Sigmoid colon (tissue), 7 donors: ENCODE data around the gene YLPM1. TPM values are rescaled to one million over a fixed set of nuclear protein-coding genes. Genes with fewer than 3 reads are reported as not detected.

Source experiments
- DNase-seq: peaks from one replicate; pipeline ENCODE4 v3.0.0-alpha.2; 2019
- H3K27ac ChIP-seq, 4 donors: fragments of 200-600 bp; sonication (generic); one replicate each; pipeline ENCODE4 v1.5.1; 2016 to 2019; ENCODE audit warnings: mild to moderate bottlenecking in 1 of 4
- H3K27me3 ChIP-seq, 3 donors: fragments of 200-600 bp; sonication (generic); one replicate each; pipeline ENCODE4 v1.5.1; 2019; ENCODE audit warnings: mild to moderate bottlenecking in 1 of 3
- H3K36me3 ChIP-seq, 4 donors: fragments of 200-600 bp; sonication (generic); one replicate each; pipeline ENCODE4 v1.5.1; 2016 to 2019
- H3K4me1 ChIP-seq, 4 donors: fragments of 200-600 bp; sonication (generic); one replicate each; pipeline ENCODE4 v1.5.1; 2017 to 2019
- H3K4me3 ChIP-seq, 4 donors: fragments of 200-600 bp; sonication (generic); one replicate each; pipeline ENCODE4 v1.5.1; 2017 to 2019; ENCODE audit warnings: mild to moderate bottlenecking in 2 of 4, moderate library complexity in 1 of 4
- H3K9me3 ChIP-seq, 4 donors: fragments of 200-600 bp in 3 of 4; sonication (generic) in 3 of 4; one replicate each; pipeline versions ENCODE4 v1.5.1 to v1.6.1; 2013 to 2019
- EP300 ChIP-seq, 4 donors: sonication (generic); formaldehyde crosslinking; IDR thresholded peaks; one replicate each; pipeline ENCODE4 v1.6.1; 2017; ENCODE audit warnings: antibody characterized with exemption in 4 of 4
- POLR2A ChIP-seq, 2 donors: fragments of 450-650 bp; IDR thresholded peaks; one replicate each; pipeline ENCODE4 v1.6.1; 2016; ENCODE audit warnings: antibody characterized with exemption in 2 of 2, mild to moderate bottlenecking in 2 of 2, moderate library complexity in 2 of 2
- POLR2AphosphoS5 ChIP-seq, 4 donors: sonication (generic); formaldehyde crosslinking; IDR thresholded peaks; one replicate each; pipeline ENCODE4 v1.6.1; 2017; ENCODE audit warnings: antibody characterized with exemption in 4 of 4
- WGBS, 2 donors: extraction: QIAGEN DNeasy Blood & Tissue Kit; methylation state at CpG; one replicate each; pipeline ENCODE4 v1.1.7; 2013; 5-methylcytosine and 5-hydroxymethylcytosine counted together
- intact Hi-C: fragments of 100-400 bp; cut with DNase I; formaldehyde crosslinking; loops from one replicate; pipeline ENCODE4 v1.15.1; 2023
- polyA plus RNA-seq, 3 donors: library from polyadenylated mRNA; stranded (reverse); fragments of 200-250 nt; gene quantifications; one replicate each; pipeline ENCODE4 v1.2.3, GENCODE V29; 2013
- total RNA-seq, 4 donors: library from RNA; depleted of rRNA; stranded (reverse); fragments of >200 nt; gene quantifications; one replicate each; pipeline ENCODE4 v1.1.0, GENCODE V29; 2016
- TF ChIP-seq, protein P1 (sequence below), 4 experiments: fragments of 450-650 bp in 3 of 4; fragments of 200-600 bp in 1 of 4; IDR thresholded peaks; one replicate each; pipeline ENCODE4 v1.5.1; 2016 to 2019; ENCODE audit warnings: antibody characterized with exemption in 4 of 4, mild to moderate bottlenecking in 3 of 4, moderate library complexity in 2 of 4
- donor health status: healthy with polysubstance abuse.
- donor health status: Bipolar disorder and iron deficiency.
- donor health status: healthy.

The YLPM1 gene
- total and polyA plus RNA-seq, 7 donors = 7.2 to 58.7 (median 40.3) TPM

DNA sequence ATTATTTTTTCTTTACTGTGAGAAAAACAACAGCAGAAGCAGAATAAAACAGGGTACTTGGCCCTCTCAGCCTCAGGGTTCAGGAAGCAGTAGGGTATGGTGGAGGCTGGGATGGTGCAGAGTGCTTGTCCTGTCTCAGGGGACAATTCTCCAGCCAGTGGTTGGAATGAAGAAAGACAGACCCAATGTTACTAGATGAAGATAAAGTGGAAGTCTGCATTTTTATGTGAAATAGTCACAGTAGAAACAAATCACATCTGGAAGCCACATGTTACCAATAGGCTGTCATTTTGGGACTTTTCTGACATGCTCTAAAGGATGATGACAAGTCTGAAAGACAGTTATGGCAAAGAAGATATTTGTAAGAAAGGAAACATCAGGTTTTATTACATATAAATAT, 80.5 kb downstream of the YLPM1 start:
- no peak for DNase-seq
- TF ChIP-seq EP300 (IDR thresholded peaks at IDR 0.05) (no peak), POLR2A (IDR thresholded peaks at IDR 0.05) (no peak), POLR2AphosphoS5 (IDR thresholded peaks at IDR 0.05) (peak in 1 of 4 donors; percentile 30)
- TF ChIP-seq, protein P1, sequence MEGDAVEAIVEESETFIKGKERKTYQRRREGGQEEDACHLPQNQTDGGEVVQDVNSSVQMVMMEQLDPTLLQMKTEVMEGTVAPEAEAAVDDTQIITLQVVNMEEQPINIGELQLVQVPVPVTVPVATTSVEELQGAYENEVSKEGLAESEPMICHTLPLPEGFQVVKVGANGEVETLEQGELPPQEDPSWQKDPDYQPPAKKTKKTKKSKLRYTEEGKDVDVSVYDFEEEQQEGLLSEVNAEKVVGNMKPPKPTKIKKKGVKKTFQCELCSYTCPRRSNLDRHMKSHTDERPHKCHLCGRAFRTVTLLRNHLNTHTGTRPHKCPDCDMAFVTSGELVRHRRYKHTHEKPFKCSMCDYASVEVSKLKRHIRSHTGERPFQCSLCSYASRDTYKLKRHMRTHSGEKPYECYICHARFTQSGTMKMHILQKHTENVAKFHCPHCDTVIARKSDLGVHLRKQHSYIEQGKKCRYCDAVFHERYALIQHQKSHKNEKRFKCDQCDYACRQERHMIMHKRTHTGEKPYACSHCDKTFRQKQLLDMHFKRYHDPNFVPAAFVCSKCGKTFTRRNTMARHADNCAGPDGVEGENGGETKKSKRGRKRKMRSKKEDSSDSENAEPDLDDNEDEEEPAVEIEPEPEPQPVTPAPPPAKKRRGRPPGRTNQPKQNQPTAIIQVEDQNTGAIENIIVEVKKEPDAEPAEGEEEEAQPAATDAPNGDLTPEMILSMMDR (IDR thresholded peaks at IDR 0.05) = no peak
- H3K36me3 ChIP-seq = peaks cover 0 to 10% (median 2%) of the 10 kb centered on the region in 4 donors
- intact Hi-C loops = no loop called here
- no peak overlapping the region for H3K27ac ChIP-seq
- H3K27me3 ChIP-seq = no peaks in the 10 kb centered on the region
- H3K4me1 ChIP-seq = no peaks in the 10 kb centered on the region
- H3K4me3 ChIP-seq = no peak overlapping the region
- H3K9me3 ChIP-seq = no peaks in the 10 kb centered on the region

DNA sequence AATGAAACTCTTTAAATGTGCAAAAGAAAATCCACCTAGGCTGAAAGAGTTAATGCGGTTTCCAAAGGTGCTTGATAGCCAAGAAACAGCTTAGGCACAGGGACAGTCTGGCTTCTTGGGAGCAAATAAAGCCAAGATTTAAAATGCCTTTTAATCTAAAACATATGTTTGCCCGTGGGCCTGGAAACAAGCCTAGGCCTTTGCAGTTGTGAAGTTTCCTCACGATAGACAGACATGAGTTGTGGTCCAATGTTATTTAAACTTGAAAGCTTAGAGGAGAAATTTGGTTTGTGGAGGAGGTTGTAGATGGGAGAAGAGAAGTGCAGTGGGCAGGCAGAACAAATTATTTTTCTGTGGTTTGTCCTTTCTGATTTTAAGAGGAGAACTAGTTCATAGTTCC, 83.1 kb downstream of the YLPM1 start:
- DNase-seq = no peak
- Histone ChIP-seq H3K27ac (no peak overlapping the region), H3K9me3 (no peaks in the 10 kb centered on the region), H3K4me3 (no peak overlapping the region), H3K27me3 (no peaks in the 10 kb centered on the region), H3K4me1 (no peaks in the 10 kb centered on the region), H3K36me3 (peaks cover 0 to 3% (median 0%) of the 10 kb centered on the region in 4 donors)
- intact Hi-C loops = no loop called here
- WGBS, 2 donors = 76 to 78% methylated on average over 3 of the region's 3 CpGs
- TF ChIP-seq POLR2AphosphoS5 (IDR thresholded peaks at IDR 0.05) (no peak), EP300 (IDR thresholded peaks at IDR 0.05) (no peak), POLR2A (IDR thresholded peaks at IDR 0.05) (no peak)
- TF ChIP-seq, protein P1 (IDR thresholded peaks at IDR 0.05) = no peak

DNA sequence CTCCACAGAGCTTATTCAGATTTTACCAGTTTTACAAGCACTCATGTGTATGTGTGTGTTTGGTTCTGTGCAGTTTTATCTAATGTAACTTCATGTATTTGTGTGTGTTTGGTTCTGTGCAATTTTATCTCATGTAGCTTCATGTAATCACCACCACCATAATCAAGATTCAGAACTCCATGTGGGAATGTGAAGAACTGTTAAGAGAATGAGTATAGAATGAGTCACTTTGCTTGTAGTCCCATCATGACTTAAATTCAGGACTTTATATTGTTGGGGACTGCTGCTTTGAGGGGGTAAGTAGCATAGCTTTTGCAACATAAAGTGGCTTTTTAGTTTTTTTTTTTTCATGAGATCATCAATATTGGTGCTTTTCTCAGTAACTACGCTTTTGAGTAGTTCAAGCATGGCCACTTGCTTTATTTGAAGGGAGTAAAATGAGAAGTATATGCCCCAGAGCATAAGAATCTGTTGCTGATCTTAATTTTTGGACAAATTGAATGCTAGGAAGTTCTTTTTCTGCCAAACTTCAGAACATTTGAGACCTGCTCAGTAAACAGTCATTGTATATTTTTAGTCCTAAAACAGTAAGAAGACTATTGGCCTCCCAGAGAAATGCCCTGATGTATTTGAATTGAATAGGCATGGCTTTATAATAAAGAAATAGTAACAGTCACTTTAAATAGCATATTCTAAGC, 84.0 kb downstream of the YLPM1 start:
- Histone ChIP-seq H3K36me3 (no peaks in the 10 kb centered on the region), H3K4me3 (no peak overlapping the region), H3K27me3 (no peaks in the 10 kb centered on the region), H3K4me1 (no peaks in the 10 kb centered on the region), H3K9me3 (no peaks in the 10 kb centered on the region), H3K27ac (no peak overlapping the region)
- intact Hi-C loops = no loop called here
- 95% methylated on average over 1 of the region's 1 CpG for WGBS, 2 donors
- no peak for DNase-seq
- TF ChIP-seq POLR2AphosphoS5 (IDR thresholded peaks at IDR 0.05) = no peak
- TF ChIP-seq, protein P1 (IDR thresholded peaks at IDR 0.05) = no peak
- no peak for TF ChIP-seq EP300 (IDR thresholded peaks at IDR 0.05)
- no peak for TF ChIP-seq POLR2A (IDR thresholded peaks at IDR 0.05)

DNA sequence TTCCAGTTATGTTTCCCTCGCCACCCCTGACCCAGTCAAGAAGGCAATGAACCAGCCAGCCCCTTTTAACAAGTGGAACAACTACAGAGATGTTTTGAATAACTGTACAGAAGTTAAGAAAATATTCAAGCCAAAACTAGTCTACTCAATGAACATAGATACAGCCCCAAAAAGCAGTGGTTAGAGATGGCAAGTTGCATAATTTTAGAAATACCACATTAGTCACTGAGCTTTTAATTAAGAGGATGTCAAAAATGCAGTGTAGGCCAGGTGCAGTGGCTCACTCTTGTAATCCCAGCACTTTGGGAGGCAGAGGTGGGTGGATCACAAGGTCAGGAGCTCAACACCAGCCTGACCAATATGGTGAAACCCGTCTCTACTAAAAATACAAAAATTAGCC, 85.7 kb downstream of the YLPM1 start:
- Histone ChIP-seq H3K4me3 (no peak overlapping the region), H3K27ac (no peak overlapping the region), H3K9me3 (no peaks in the 10 kb centered on the region), H3K4me1 (peaks cover 0 to 15% (median 13%) of the 10 kb centered on the region in 4 donors), H3K27me3 (no peaks in the 10 kb centered on the region), H3K36me3 (no peaks in the 10 kb centered on the region)
- no peak for DNase-seq
- intact Hi-C loops = no loop called here
- 81 to 90% methylated on average over 2 of the region's 2 CpGs for WGBS, 2 donors
- TF ChIP-seq POLR2AphosphoS5 (IDR thresholded peaks at IDR 0.05) = no peak
- TF ChIP-seq EP300 (IDR thresholded peaks at IDR 0.05) = no peak
- TF ChIP-seq POLR2A (IDR thresholded peaks at IDR 0.05) = no peak
- TF ChIP-seq, protein P1 (IDR thresholded peaks at IDR 0.05) = no peak
